Measurements from ENCODE around the gene HDAC6. TPM values are rescaled to one million over a fixed set of nuclear protein-coding genes. Genes with fewer than 3 reads are reported as not detected.
"Not testable (repeated sequence)": the region's sequence is repeated elsewhere in the genome, so short reads cannot be mapped to it uniquely, and the experiment has no call there.

The HDAC6 gene
- total RNA-seq, 4 donors from 2014 or later = 80.4 to 124 (median 90.5) TPM

- TF ChIP-seq POLR2A (IDR thresholded peaks at IDR 0.05) = no peak
- TF ChIP-seq CTCF (IDR thresholded peaks at IDR 0.05) = no peak
- intact Hi-C loops (cut with DNase I) = no loop called here
- WGBS, 2 donors = 42 to 49% methylated on average over 6 to 7 of the region's 35 CpGs
- Histone ChIP-seq H3K27ac (no peak within 1 kb of the TSS), H3K27me3 (no peaks in the 10 kb centered on the region), H3K4me1 (peaks cover 0 to 5% of the 10 kb centered on the region in 2 donors), H3K4me3 (replicated peaks in 1 of 3) (no peak within 1 kb of the TSS), H3K36me3 (no peaks in the 10 kb centered on the region), H3K9me3 (no peaks in the 10 kb centered on the region)
- DNase-seq = peak in 1 of 2 donors; percentile 11
Observed at GRCh38 chrX:48835524-48836329, 33.9 kb downstream of the HDAC6 start, which contains the start of gene PCSK1N. PCSK1N (minus strand) TSS chrX:48835610; CDS start chrX:48835532, 78 bp downstream.

- no peak for TF ChIP-seq POLR2A (IDR thresholded peaks at IDR 0.05)
- no peak for TF ChIP-seq CTCF (IDR thresholded peaks at IDR 0.05)
- H3K27ac ChIP-seq = no peak overlapping the region
- no peak for DNase-seq
- intact Hi-C loops (cut with DNase I) = no loop called here
- no peak overlapping the region for H3K4me3 ChIP-seq (replicated peaks in 1 of 3)
- peaks cover 0 to 5% of the 10 kb centered on the region in 2 donors for H3K4me1 ChIP-seq
- H3K9me3 ChIP-seq = no peaks in the 10 kb centered on the region
- no peaks in the 10 kb centered on the region for H3K27me3 ChIP-seq
- 90% methylated on average over 10 of the region's 10 CpGs for WGBS, 2 donors
- no peaks in the 10 kb centered on the region for H3K36me3 ChIP-seq
Observed at GRCh38 chrX:48839686-48840085, 37.8 kb downstream of the HDAC6 start.

- Histone ChIP-seq H3K27me3 (no peaks in the 10 kb centered on the region), H3K4me3 (replicated peaks in 1 of 3) (no peak overlapping the region), H3K27ac (no peak overlapping the region), H3K4me1 (no peaks in the 10 kb centered on the region), H3K36me3 (no peaks in the 10 kb centered on the region), H3K9me3 (no peaks in the 10 kb centered on the region)
- 80 to 86% methylated on average over 1 of the region's 1 CpG for WGBS, 2 donors
- DNase-seq = no peak
- TF ChIP-seq CTCF (IDR thresholded peaks at IDR 0.05) (no peak), POLR2A (IDR thresholded peaks at IDR 0.05) (no peak)
- intact Hi-C loops (cut with DNase I) = no loop called here
Observed at GRCh38 chrX:48848847-48849246, 47.0 kb downstream of the HDAC6 start.

GRCh38 chrX:48852857-48853256, 51.0 kb downstream of the HDAC6 start:
- H3K4me3 ChIP-seq (replicated peaks in 1 of 3) = no peak overlapping the region
- 73 to 82% methylated on average over 5 to 6 of the region's 7 CpGs for WGBS, 2 donors
- no peaks in the 10 kb centered on the region for H3K36me3 ChIP-seq
- no peak for DNase-seq
- no peak overlapping the region for H3K27ac ChIP-seq
- no peaks in the 10 kb centered on the region for H3K4me1 ChIP-seq
- H3K27me3 ChIP-seq = no peaks in the 10 kb centered on the region
- TF ChIP-seq CTCF (IDR thresholded peaks at IDR 0.05) (no peak), POLR2A (IDR thresholded peaks at IDR 0.05) (no peak)
- H3K9me3 ChIP-seq = no peaks in the 10 kb centered on the region
- intact Hi-C loops (cut with DNase I) = no loop called here

GRCh38 chrX:48853494-48853893, 51.6 kb downstream of the HDAC6 start:
- H3K9me3 ChIP-seq; H3K4me1 ChIP-seq; H3K27ac ChIP-seq; H3K36me3 ChIP-seq; H3K4me3 ChIP-seq (replicated peaks in 1 of 3); DNase-seq; intact Hi-C loops (cut with DNase I); H3K27me3 ChIP-seq: not testable (repeated sequence)

- H3K27ac ChIP-seq; DNase-seq; intact Hi-C loops (cut with DNase I); H3K4me1 ChIP-seq; H3K27me3 ChIP-seq; H3K9me3 ChIP-seq; H3K36me3 ChIP-seq; H3K4me3 ChIP-seq (replicated peaks in 1 of 3): not testable (repeated sequence)
- 88 to 91% methylated on average over 8 to 11 of the region's 12 CpGs for WGBS, 2 donors
Observed at GRCh38 chrX:48854121-48854804, 52.4 kb downstream of the HDAC6 start.
